Measurements from ENCODE around the gene SCUBE1.

Gene SCUBE1

GRCh38 chr22:43277091-43277490 is 66.1 kb downstream of the SCUBE1 start:
- no peak for DNase-seq

GRCh38 chr22:43276321-43276720 is 66.9 kb downstream of the SCUBE1 start:
- DNase-seq: peak in 1 of 4 experiments; percentile 58

- DNase-seq: peak; percentile 69 to 87 (median 81)
These were observed 67.4 kb downstream of the SCUBE1 start for GRCh38 chr22:43275545-43276317.

- DNase-seq: peak in 3 of 4 experiments; percentile 26 to 35 (median 27)
These were observed 68.5 kb downstream of the SCUBE1 start for GRCh38 chr22:43274595-43275240.

- peak; percentile 65 to 78 (median 74) for DNase-seq
These were observed 69.2 kb downstream of the SCUBE1 start for GRCh38 chr22:43273902-43274484.

DNA sequence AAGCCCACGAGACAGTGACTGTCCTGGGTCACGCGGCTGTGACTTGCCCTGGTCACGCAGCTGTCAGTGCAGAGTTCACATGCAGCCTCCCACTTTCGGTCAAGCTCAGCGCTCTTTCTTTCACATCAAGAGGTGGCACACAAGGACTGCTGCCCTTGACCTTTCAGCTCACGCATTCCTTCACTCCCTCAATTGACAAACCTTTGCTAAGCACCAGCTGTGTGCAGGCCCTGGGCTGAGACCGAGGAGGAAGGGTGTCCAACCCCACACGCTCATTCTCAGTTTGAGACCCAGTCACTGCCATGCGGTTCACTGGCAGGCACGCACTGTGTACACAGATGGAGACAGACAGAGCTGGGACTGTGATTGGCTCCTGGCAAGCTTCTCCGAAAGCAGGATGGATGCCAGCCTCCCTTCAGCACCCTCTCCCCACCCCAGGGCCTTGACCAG is 70.3 kb downstream of the SCUBE1 start:
- DNase-seq: peak; percentile 30 to 63 (median 50)

- no peak for DNase-seq
These were observed 70.9 kb downstream of the SCUBE1 start for GRCh38 chr22:43272301-43272700.

DNA sequence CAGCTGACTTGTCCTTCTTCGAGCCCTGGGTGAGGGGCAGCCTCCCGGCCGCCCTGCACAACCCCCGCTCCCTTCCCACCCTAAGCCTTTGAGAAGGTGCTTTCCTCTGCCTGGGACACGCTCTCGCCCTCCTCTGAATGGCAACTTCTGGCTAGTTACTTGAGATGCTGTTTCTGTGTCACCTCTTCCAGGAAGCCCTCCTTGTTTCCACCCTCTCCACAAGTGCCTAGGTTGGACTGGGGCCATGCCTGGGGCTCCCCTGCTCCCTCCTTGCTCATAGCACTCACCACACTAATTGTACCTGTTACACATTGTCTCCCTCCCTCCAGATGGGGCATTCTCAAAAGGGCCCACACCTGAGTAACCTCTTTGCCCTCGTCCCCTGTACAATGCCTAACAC is 72.2 kb downstream of the SCUBE1 start:
- DNase-seq: no peak

DNA sequence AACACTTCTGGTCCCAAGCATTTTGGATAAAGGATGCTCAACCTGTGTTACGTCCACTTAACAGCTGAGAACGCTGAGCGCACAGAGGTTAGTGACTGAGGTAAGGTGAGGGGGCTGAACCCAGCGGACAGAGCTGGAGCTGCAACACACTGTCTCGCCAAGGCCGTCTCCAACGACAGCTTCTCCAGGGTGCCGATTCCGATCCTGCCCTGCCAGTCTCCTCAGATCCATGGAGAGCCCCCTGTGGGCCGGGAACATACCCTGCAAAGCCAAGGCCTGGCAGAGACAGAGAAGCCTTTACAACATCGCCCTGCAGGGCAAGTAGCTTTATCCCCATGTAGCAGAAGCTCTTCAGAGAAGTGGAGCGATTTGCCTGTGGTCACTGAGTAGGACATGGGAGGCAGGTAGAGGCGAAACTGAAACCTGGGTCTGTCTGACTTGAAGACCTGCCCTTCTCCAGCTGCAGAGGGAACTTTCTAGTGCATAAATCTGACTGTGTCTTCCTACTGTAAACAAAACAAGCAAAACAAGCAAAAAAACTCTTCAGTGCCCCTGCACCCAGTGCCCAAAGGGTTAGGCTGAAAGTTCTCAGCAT is 72.8 kb downstream of the SCUBE1 start:
- no peak for DNase-seq

GRCh38 chr22:43269646-43270045 is 73.5 kb downstream of the SCUBE1 start:
- DNase-seq: no peak

DNA sequence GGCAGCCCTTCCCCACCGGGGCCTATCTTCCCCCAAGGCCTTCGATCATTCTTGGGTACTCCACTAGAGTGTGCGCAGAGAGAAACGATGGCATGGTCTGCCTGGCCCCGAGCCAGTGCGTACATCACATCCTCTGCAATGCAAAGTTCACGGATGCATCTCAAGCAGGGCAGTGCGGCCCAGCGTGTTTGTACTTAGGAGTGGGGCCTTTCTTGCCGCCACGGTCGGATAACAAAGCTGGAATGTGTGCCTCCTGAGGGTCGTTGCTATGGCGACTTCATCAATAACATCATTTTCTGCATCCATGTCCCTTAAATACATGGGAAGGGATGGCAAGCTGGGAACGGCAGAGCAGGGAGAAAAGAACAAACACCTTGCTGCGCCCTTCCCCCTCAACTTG is 73.9 kb downstream of the SCUBE1 start:
- DNase-seq: no peak

- no peak for DNase-seq
These were observed 75.1 kb downstream of the SCUBE1 start for GRCh38 chr22:43267981-43268660.

DNA sequence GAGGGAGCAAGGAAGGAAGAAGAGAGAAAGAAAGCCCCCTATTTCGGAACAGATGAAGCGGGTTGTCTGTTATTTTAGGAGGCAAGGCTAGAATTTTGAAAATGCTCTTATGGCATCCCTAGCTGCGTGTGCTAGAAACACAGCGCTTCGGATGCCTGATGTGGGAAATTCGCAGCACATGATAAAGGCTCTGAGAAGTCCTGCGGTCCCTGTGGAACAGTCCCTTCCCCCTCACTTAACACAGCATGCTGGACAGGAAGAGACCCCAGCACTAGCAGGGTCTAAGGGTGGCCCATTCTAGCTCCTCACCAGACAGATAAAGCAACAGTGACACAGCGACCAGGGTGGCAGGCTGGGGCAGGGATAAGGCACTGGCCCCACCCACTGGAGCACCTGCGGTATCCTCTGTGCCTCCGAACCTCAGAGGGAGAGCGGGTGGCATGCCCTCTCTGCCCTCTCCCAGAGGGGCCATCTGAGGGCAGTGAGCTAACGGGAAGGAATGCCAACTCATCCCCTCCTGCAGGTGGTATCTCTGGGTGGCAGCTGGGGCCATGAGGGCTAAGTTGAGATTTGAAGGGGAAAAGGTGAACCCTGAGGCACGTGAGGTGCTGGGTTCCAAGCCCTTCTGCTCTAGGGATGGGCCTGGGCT is 75.7 kb downstream of the SCUBE1 start:
- no peak for DNase-seq

DNA sequence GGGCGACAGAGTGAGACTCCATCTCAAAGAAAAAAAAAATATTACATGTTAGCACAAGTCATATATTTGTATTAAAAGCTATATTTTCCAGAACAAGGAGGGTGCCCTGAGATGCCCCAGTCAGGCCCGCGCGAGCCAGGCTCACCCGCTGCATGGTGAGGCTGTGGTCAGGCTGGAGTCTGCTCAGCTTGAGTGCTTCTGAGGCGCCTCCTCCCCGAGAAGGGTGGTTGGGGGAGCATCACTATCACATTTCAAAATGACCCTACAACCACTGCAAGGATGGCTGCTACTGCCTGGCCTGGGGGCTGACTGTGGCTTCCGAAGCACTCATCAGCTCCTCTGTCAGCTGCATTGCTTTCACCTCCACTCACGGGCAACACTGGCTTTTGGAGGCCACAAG is 77.1 kb downstream of the SCUBE1 start:
- DNase-seq: no peak

- peak; percentile 82 to 92 (median 84) for DNase-seq
These were observed 79.3 kb downstream of the SCUBE1 start for GRCh38 chr22:43263645-43264514.

DNA sequence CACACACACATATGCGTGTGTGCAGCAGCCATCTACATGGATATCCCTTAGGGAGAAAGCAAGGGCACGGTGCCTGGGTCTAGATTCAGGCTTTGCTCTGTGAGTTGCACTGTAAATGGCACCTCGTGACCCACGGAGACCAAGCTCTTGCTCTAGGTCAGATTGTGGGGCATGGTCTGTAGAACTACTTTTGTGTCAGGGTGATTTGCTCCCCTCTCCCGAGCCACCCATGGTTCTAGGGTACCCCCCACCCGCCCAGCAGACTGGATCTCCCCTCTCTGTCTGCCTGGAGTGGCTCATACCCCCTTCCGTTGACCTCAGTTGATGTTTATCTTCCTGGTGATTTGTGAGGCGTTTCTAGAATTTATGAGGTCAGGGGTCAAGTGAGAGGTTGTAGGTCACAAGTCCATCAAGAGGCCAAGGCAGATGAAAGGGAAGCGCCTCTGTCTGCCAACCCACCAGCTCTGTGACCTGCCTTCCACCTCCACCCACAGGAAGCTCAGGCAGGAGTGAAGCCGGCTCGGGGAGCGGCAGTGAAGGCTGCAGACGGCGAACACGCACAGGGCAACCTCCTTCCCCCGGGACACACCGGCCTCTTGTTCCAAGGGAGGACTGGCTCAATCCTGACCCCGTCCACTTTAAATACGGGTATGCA is 80.1 kb downstream of the SCUBE1 start:
- peak; percentile 43 to 79 (median 72) for DNase-seq

DNA sequence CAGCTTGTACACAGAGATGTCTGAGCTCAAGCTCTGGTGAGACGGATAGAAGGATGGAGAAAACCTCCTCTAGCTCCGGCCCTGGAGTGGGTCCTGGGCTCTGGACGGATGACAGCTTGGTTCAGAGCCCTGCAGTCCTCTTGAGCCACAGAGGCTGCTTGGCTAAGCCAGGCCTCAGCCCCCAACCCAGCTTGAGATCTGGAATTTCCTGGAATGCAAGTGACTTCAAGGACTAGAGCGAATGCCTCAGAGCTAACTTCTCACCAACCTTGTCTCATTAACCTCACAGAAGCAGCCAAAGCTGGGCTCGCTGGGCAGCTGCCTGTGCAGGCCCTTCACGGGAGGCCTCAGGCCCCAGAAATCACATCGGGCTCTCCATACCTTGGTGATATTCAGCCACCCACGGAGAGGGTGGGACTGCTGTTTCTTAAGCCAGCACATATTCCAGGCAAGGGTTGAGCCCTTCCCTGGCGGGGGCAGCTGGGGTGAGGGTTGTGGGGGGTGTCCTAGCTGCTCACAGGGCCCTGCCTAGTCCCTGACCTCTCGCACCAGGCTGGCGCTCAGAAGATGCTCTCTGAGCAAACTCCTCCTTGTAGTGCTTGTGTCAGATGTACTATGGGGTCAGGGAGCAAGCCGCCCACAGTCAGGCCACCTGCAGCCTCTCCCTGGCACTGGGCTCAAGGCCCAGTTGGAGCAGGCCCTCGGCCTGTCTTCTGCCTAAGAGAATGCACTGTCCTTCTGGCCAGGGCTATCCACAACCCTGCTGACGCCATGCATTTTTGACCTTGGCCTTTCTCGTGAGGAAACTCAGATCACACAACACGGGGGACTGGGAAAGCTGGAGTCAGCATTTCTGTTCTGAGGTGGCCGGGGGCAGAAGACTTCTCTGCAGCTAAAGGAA is 82.6 kb downstream of the SCUBE1 start:
- no peak for DNase-seq

- DNase-seq: no peak
These were observed 85.2 kb downstream of the SCUBE1 start for GRCh38 chr22:43257961-43258360.

DNA sequence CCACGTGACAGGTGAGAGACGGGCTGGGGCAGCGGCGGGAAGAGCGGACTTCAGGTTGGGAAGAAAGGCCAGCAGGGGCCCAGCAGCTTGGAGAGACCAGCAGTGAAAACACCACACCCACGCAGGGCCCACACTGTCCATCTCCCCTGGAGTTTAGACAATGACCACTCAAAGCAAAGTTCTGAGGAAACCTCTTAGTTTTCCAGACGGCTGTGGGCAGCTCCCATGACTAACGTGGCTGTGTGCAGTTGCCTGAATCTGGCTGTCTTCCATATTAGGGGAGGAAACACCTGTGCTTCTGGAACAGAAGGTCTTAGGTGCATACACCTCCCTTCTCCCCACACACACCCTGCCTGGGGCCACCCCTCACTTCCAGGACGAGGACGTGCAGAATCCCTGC is 85.6 kb downstream of the SCUBE1 start:
- no peak for DNase-seq

Measured in suppressor macrophage (primary cell).